Psoas muscle (tissue), 8 donors: Measurements from ENCODE around the gene MPST. TPM values are rescaled to one million over a fixed set of nuclear protein-coding genes. Genes with fewer than 3 reads are reported as not detected.

Source experiments
- ATAC-seq, 4 donors: fragments of 200-7000 bp; cut with Tn5 transposase; one replicate each; pipeline ENCODE4 v1.9.1; 2020; ENCODE audit warnings: moderate library complexity in 3 of 4, mild to moderate bottlenecking in 2 of 4
- DNase-seq, 2 donors: peaks; one replicate each; pipeline ENCODE4 v3.0.0-alpha.2; 2020
- H3K27ac ChIP-seq: fragments of 200-600 bp; one replicate; pipeline ENCODE4 v1.8.0; 2022
- H3K27me3 ChIP-seq, 3 donors: fragments of 200-600 bp in 1 of 3; one replicate each; pipeline versions ENCODE4 v1.6.1 to v1.8.0; 2013 to 2022; ENCODE audit warnings: low read length in 2 of 3, mild to moderate bottlenecking in 2 of 3, moderate library complexity in 1 of 3; ENCODE audit not compliant: insufficient read depth in 3 of 3
- H3K36me3 ChIP-seq, 2 donors: fragments of 200-600 bp in 1 of 2; one replicate each; pipeline versions ENCODE4 v1.6.1 to v1.8.0; 2013 to 2022; ENCODE audit warnings: low read depth in 1 of 2, mild to moderate bottlenecking in 1 of 2, moderate library complexity in 1 of 2; ENCODE audit not compliant: insufficient read depth in 1 of 2
- H3K4me1 ChIP-seq: fragments of 200-600 bp; one replicate; pipeline ENCODE4 v1.8.0; 2022
- H3K4me3 ChIP-seq: fragments of 200-600 bp; one replicate; pipeline ENCODE4 v1.8.0; 2022; ENCODE audit warnings: mild to moderate bottlenecking
- H3K9me3 ChIP-seq: fragments of 200-600 bp; one replicate; pipeline ENCODE4 v1.8.0; 2022
- CTCF ChIP-seq: fragments of 200-600 bp; IDR thresholded peaks from one replicate; pipeline ENCODE4 v1.8.0; 2022; ENCODE audit warnings: antibody characterized with exemption
- WGBS, 3 donors: extraction: QIAGEN DNeasy Blood & Tissue Kit; methylation state at CpG; one replicate each; pipeline versions ENCODE4 v1.1.6 to v1.1.7; 2013; 5-methylcytosine and 5-hydroxymethylcytosine counted together
- intact Hi-C, 2 donors: fragments of 100-400 bp; cut with DNase I; formaldehyde crosslinking; loops; one replicate each; pipeline versions ENCODE4 v1.11.0 to v1.14.2; 2022
- polyA plus RNA-seq, 3 donors: library from polyadenylated mRNA; stranded (reverse); fragments of 200-250 nt; gene quantifications; one replicate each; pipeline ENCODE4 v1.2.3, GENCODE V29; 2013
- total RNA-seq, 4 donors: library from RNA; stranded (reverse); fragmentation: NEBNext Ultra II Directional in 2 of 4; extraction: Animal tissue kit (Norgen Biotek cat#: 25700) in 2 of 4; gene quantifications; one replicate each; pipeline versions ENCODE4 v1.2.1 to v1.2.4, GENCODE V29; 2021 to 2023
- donor health status: healthy with polysubstance abuse.
- donor health status: DM: no; HTN: no; CAD: no; lungs with moderate emphysema.
- donor health status: Bipolar disorder and iron deficiency.
- donor health status: healthy.
- donor health status: DM: yes; HTN: yes; CAD: no.
- donor health status: DM: no; HTN: no; CAD: no.
- donor health status: DM: no; HTN: no; CAD: no.
- donor health status: DM: yes; HTN: yes; CAD: no.

MPST gene
- total and polyA plus RNA-seq, 7 donors = 31.5 to 83.6 (median 42.2) TPM

GRCh38 chr22:37065961-37066360 lies 46.4 kb downstream of the MPST start:
- DNase-seq = no peak
- TF ChIP-seq CTCF = no peak
- no peaks in the 10 kb centered on the region for H3K4me1 ChIP-seq
- H3K36me3 ChIP-seq = no peaks in the 10 kb centered on the region
- no peak overlapping the region for H3K27ac ChIP-seq
- no peak for ATAC-seq
- H3K4me3 ChIP-seq = no peak overlapping the region
- H3K9me3 ChIP-seq = no peaks in the 10 kb centered on the region
- intact Hi-C loops = no loop called here
- H3K27me3 ChIP-seq = peaks cover 0 to 52% (median 10%) of the 10 kb centered on the region in 3 donors
- WGBS, 3 donors = 74 to 86% (median 79%) methylated on average over 9 of the region's 9 CpGs

DNA sequence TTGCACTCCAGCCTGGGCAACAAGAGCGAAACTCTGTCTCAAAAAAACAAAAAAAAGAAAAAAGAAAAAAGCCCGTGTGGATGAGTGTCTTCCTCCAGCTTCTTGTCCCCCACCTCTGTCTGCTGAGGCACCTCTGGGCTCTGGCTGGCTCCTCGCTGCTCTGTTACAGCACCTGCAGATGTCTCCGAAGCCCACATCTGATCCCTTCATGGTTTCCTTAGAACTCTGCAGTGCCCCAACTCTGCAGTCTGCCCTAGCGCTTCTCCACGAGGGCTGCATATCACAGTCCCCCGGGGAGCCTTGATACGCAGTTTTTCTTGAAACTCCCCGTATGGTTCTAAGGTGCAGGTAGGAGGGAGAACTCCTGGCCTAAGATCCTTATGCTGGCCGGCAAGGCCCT lies 47.9 kb downstream of the MPST start:
- TF ChIP-seq CTCF = no peak
- 70 to 78% (median 72%) methylated on average over 10 of the region's 10 CpGs for WGBS, 3 donors
- peaks cover 0 to 48% (median 10%) of the 10 kb centered on the region in 3 donors for H3K27me3 ChIP-seq
- intact Hi-C loops = no loop called here
- no peak overlapping the region for H3K27ac ChIP-seq
- H3K9me3 ChIP-seq = no peaks in the 10 kb centered on the region
- no peaks in the 10 kb centered on the region for H3K36me3 ChIP-seq
- no peak overlapping the region for H3K4me3 ChIP-seq
- no peak for ATAC-seq
- no peak for DNase-seq
- no peaks in the 10 kb centered on the region for H3K4me1 ChIP-seq

GRCh38 chr22:37068859-37069258 lies 49.3 kb downstream of the MPST start:
- H3K9me3 ChIP-seq = no peaks in the 10 kb centered on the region
- 0 to 5% (median 3%) methylated on average over 17 to 36 of the region's 36 CpGs for WGBS, 3 donors
- H3K4me3 ChIP-seq = no peak overlapping the region
- ATAC-seq = no peak
- no peak overlapping the region for H3K27ac ChIP-seq
- no peaks in the 10 kb centered on the region for H3K4me1 ChIP-seq
- no peak for TF ChIP-seq CTCF
- no peak for DNase-seq
- no peaks in the 10 kb centered on the region for H3K36me3 ChIP-seq
- H3K27me3 ChIP-seq = peaks cover 0 to 50% (median 11%) of the 10 kb centered on the region in 3 donors
- intact Hi-C loops = no loop called here

- no peak for TF ChIP-seq CTCF
- Histone ChIP-seq H3K27ac (no peak overlapping the region), H3K9me3 (no peaks in the 10 kb centered on the region), H3K27me3 (peaks cover 0 to 54% (median 8%) of the 10 kb centered on the region in 3 donors), H3K4me3 (no peak overlapping the region), H3K36me3 (no peaks in the 10 kb centered on the region), H3K4me1 (no peaks in the 10 kb centered on the region)
- intact Hi-C loops = no loop called here
- ATAC-seq = no peak
- DNase-seq = no peak
- 14 to 24% (median 21%) methylated on average over 7 to 11 of the region's 11 CpGs for WGBS, 3 donors
These were observed 49.8 kb downstream of the MPST start for GRCh38 chr22:37069319-37069718.

- Histone ChIP-seq H3K36me3 (no peaks in the 10 kb centered on the region), H3K27ac (no peak overlapping the region), H3K4me1 (no peaks in the 10 kb centered on the region), H3K9me3 (no peaks in the 10 kb centered on the region), H3K4me3 (no peak overlapping the region), H3K27me3 (peaks cover 0 to 58% (median 8%) of the 10 kb centered on the region in 3 donors)
- TF ChIP-seq CTCF = no peak
- ATAC-seq = no peak
- intact Hi-C loops = no loop called here
- 62 to 65% (median 64%) methylated on average over 9 of the region's 9 CpGs for WGBS, 3 donors
- no peak for DNase-seq
These were observed 50.2 kb downstream of the MPST start for GRCh38 chr22:37069719-37070118.
